Measurements from ENCODE around the gene PDLIM5. TPM values are rescaled to one million over a fixed set of nuclear protein-coding genes. Genes with fewer than 3 reads are reported as not detected.

PDLIM5 gene
- total RNA-seq, 2 donors from 2014 or later: 129 to 168 TPM

GRCh38 chr4:94530073-94530472 is 78.3 kb downstream of the PDLIM5 start:
- H3K27ac ChIP-seq: no peak overlapping the region
- TF ChIP-seq CTCF (IDR thresholded peaks at IDR 0.05): no peak
- H3K4me1 ChIP-seq: no peaks in the 10 kb centered on the region
- no peaks in the 10 kb centered on the region for H3K9me3 ChIP-seq
- no peak for DNase-seq
- H3K4me3 ChIP-seq: no peak overlapping the region
- H3K36me3 ChIP-seq: no peaks in the 10 kb centered on the region
- H3K27me3 ChIP-seq: no peaks in the 10 kb centered on the region
- H3K9ac ChIP-seq (ENCODE audit: low read depth in 2 of 2, low read length in 2 of 2): no peak overlapping the region
- intact Hi-C loops (cut with DNase I): no loop called here

- Histone ChIP-seq H3K36me3 (no peaks in the 10 kb centered on the region), H3K4me1 (no peaks in the 10 kb centered on the region), H3K4me3 (no peak overlapping the region), H3K27ac (no peak overlapping the region), H3K9me3 (no peaks in the 10 kb centered on the region), H3K27me3 (no peaks in the 10 kb centered on the region), H3K9ac (ENCODE audit: low read depth in 2 of 2, low read length in 2 of 2) (no peak overlapping the region)
- TF ChIP-seq CTCF (IDR thresholded peaks at IDR 0.05): no peak
- peak; percentile 31 for DNase-seq
- intact Hi-C loops (cut with DNase I): no loop called here
Measured at GRCh38 chr4:94531991-94532789, 80.4 kb downstream of the PDLIM5 start.

DNA sequence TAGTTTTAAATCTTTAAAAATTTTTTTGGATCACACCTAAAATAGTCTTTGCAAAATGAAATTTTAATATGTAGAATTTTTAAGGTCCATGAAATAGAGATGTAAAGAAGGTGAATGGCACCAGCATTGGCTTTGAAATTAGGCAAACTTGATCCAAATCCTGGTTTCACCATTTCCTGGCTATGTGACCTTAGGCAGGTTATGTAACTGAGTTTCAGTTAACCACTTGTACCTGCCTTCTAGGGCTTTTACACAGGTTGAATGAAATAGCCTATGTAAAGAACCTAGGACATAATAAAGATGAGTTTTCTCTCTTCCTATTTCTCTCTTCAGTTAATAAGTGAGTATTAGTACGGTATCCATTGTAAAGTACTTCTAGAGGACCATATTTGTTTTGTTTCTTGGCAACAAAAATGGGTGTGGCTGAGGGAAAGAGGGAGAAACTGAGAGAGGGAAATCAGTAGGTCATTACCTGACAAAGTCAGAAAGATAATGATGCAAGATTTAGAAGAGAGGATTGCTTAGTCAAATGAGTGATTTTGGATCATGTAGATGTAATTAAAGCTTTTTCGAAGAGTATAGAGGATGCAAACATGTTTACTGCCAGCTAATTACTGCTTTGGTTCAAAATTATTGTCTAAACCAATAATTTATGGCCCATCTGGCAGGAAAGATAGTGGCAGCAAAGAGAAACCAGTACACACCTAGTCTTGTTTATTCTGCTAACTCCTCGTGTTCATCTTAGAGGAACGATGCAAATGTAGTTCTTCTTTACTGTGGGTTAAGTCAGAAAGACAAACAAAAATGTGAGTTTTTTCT is 81.9 kb downstream of the PDLIM5 start:
- H3K27ac ChIP-seq: no peak overlapping the region
- no peak for TF ChIP-seq CTCF (IDR thresholded peaks at IDR 0.05)
- no peak overlapping the region for H3K9ac ChIP-seq (ENCODE audit: low read depth in 2 of 2, low read length in 2 of 2)
- no peaks in the 10 kb centered on the region for H3K36me3 ChIP-seq
- H3K4me3 ChIP-seq: no peak overlapping the region
- no peaks in the 10 kb centered on the region for H3K4me1 ChIP-seq
- no peak for DNase-seq
- intact Hi-C loops (cut with DNase I): no loop called here
- no peaks in the 10 kb centered on the region for H3K9me3 ChIP-seq
- no peaks in the 10 kb centered on the region for H3K27me3 ChIP-seq

GRCh38 chr4:94534401-94535312 is 82.9 kb downstream of the PDLIM5 start:
- Histone ChIP-seq H3K36me3 (no peaks in the 10 kb centered on the region), H3K27me3 (no peaks in the 10 kb centered on the region), H3K9ac (ENCODE audit: low read depth in 2 of 2, low read length in 2 of 2) (no peak overlapping the region), H3K9me3 (no peaks in the 10 kb centered on the region), H3K27ac (no peak overlapping the region), H3K4me3 (no peak overlapping the region), H3K4me1 (no peaks in the 10 kb centered on the region)
- DNase-seq: no peak
- intact Hi-C loops (cut with DNase I): no loop called here
- TF ChIP-seq CTCF (IDR thresholded peaks at IDR 0.05): no peak

DNA sequence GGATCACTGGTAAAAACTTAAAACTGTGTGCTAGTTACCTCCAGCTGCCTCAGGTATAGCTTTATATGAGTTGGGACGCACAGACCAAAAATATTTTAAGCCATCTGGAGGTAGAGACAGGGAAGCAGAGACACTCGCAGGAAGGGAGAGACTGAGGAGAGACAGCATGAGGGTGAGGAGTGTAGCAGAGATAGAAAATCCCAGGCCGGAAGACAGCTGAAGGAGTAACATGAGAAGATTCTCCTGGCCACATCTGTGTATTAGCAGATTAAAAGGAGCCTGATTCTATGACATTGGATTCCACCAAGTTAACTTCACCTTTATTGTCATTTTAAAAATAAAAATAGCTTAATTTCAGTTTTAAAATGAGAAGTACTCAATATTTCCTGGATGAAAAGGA is 84.3 kb downstream of the PDLIM5 start:
- Histone ChIP-seq H3K4me1 (no peaks in the 10 kb centered on the region), H3K9ac (ENCODE audit: low read depth in 2 of 2, low read length in 2 of 2) (no peak overlapping the region), H3K9me3 (no peaks in the 10 kb centered on the region), H3K27me3 (no peaks in the 10 kb centered on the region), H3K27ac (no peak overlapping the region), H3K4me3 (no peak overlapping the region), H3K36me3 (no peaks in the 10 kb centered on the region)
- no peak for TF ChIP-seq CTCF (IDR thresholded peaks at IDR 0.05)
- intact Hi-C loops (cut with DNase I): no loop called here
- no peak for DNase-seq

Measured in colonic mucosa (tissue), 4 donors.